SK-N-SH (cell line): ENCODE data around the gene CDH20.

ENCODE experiments used
- GABPA ChIP-seq: IDR thresholded peaks from 2 replicates; pipeline ENCODE4 v1.4.0; 2012; ENCODE audit warnings: low read depth, mild to moderate bottlenecking
- NRF1 ChIP-seq: IDR thresholded peaks from 2 replicates; pipeline ENCODE4 v1.6.1; 2012; ENCODE audit warnings: low read depth, mild to moderate bottlenecking, low read length
- POLR2AphosphoS5 ChIP-seq: IDR thresholded peaks from 2 replicates; pipeline ENCODE4 v1.6.1; 2012; ENCODE audit warnings: low read depth, low read length
- RXRA ChIP-seq: IDR thresholded peaks from 2 replicates; pipeline ENCODE4 v1.4.0; 2012; ENCODE audit warnings: low read depth, mild to moderate bottlenecking, borderline replicate concordance
- SIN3A ChIP-seq: IDR thresholded peaks from 2 replicates; pipeline ENCODE4 v1.6.1; 2012; ENCODE audit warnings: low read depth, mild to moderate bottlenecking, low read length, moderate library complexity, borderline replicate concordance
- SMC3 ChIP-seq: IDR thresholded peaks from 2 replicates; pipeline ENCODE4 v1.6.1; 2012; ENCODE audit warnings: low read depth, low read length, improper control_type of control experiment
- TAF1 ChIP-seq: IDR thresholded peaks from 2 replicates; pipeline ENCODE4 v1.6.1; 2012; ENCODE audit warnings: low read depth, mild to moderate bottlenecking, low read length, moderate library complexity, borderline replicate concordance
- TCF12 ChIP-seq: IDR thresholded peaks from 2 replicates; pipeline ENCODE4 v1.4.0; 2012
- TF ChIP-seq, protein P1 (sequence below): fragments of 200-600 bp; sonication (generic); IDR thresholded peaks from 2 replicates; pipeline ENCODE4 v1.6.1; 2017; ENCODE audit warnings: antibody characterized with exemption, mild to moderate bottlenecking, moderate library complexity
- TF ChIP-seq, protein P2 (sequence below): IDR thresholded peaks from 2 replicates; pipeline ENCODE4 v1.4.0; 2012; ENCODE audit warnings: low read depth, borderline replicate concordance
- TF ChIP-seq, protein P3 (sequence below): IDR thresholded peaks from 2 replicates; pipeline ENCODE4; 2012

DNA sequence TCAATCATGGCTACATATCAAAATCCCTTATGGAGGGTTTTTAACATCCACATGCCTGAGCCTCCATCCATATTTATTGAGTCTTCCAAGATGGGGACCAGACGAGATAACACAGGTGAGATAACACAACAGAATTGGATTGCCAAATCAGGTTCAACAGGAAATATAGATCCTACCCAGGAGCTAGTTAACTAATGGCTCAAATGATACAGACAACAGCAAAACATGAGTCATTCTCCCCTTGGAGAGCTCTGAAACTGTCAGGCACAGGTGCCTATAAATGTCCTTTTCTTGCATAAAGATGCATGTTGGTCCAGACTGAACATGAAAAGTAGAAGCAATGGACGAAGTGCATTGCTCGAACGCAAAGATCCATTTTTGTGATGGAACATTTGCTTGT, 202.2 kb downstream of the CDH20 start:
- TF ChIP-seq, protein P1, sequence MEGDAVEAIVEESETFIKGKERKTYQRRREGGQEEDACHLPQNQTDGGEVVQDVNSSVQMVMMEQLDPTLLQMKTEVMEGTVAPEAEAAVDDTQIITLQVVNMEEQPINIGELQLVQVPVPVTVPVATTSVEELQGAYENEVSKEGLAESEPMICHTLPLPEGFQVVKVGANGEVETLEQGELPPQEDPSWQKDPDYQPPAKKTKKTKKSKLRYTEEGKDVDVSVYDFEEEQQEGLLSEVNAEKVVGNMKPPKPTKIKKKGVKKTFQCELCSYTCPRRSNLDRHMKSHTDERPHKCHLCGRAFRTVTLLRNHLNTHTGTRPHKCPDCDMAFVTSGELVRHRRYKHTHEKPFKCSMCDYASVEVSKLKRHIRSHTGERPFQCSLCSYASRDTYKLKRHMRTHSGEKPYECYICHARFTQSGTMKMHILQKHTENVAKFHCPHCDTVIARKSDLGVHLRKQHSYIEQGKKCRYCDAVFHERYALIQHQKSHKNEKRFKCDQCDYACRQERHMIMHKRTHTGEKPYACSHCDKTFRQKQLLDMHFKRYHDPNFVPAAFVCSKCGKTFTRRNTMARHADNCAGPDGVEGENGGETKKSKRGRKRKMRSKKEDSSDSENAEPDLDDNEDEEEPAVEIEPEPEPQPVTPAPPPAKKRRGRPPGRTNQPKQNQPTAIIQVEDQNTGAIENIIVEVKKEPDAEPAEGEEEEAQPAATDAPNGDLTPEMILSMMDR: no peak
- no peak for TF ChIP-seq SIN3A
- TF ChIP-seq, protein P2, sequence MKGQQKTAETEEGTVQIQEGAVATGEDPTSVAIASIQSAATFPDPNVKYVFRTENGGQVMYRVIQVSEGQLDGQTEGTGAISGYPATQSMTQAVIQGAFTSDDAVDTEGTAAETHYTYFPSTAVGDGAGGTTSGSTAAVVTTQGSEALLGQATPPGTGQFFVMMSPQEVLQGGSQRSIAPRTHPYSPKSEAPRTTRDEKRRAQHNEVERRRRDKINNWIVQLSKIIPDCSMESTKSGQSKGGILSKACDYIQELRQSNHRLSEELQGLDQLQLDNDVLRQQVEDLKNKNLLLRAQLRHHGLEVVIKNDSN: no peak
- no peak for TF ChIP-seq POLR2AphosphoS5
- TF ChIP-seq RXRA: no peak
- no peak for TF ChIP-seq SMC3
- no peak for TF ChIP-seq TCF12
- TF ChIP-seq, protein P3, sequence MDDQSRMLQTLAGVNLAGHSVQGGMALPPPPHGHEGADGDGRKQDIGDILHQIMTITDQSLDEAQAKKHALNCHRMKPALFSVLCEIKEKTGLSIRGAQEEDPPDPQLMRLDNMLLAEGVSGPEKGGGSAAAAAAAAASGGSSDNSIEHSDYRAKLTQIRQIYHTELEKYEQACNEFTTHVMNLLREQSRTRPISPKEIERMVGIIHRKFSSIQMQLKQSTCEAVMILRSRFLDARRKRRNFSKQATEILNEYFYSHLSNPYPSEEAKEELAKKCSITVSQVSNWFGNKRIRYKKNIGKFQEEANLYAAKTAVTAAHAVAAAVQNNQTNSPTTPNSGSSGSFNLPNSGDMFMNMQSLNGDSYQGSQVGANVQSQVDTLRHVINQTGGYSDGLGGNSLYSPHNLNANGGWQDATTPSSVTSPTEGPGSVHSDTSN: no peak
- no peak for TF ChIP-seq TAF1
- no peak for TF ChIP-seq GABPA
- no peak for TF ChIP-seq NRF1
